Mesothelial cell of epicardium (in vitro differentiated cells): ENCODE results near the gene HAVCR2. TPM values are rescaled to one million over a fixed set of nuclear protein-coding genes. Genes with fewer than 3 reads are reported as not detected.

Experiments used
- DNase-seq, 2 experiments: peaks; one replicate each; pipeline ENCODE4 v3.0.0; 2021; ENCODE audit warnings: low spot score in 2 of 2; ENCODE audit not compliant: unreplicated experiment in 2 of 2
- H3K27ac Mint-ChIP-seq: 2 replicates; pipeline ENCODE4 v1.8.0; 2021; ENCODE audit warnings: mixed read lengths
- H3K27me3 Mint-ChIP-seq: 2 replicates; pipeline ENCODE4 v1.8.0; 2021; ENCODE audit warnings: low read depth, mixed read lengths
- H3K36me3 Mint-ChIP-seq: 2 replicates; pipeline ENCODE4 v1.8.0; 2021; ENCODE audit warnings: mixed read lengths
- H3K4me1 Mint-ChIP-seq: 2 replicates; pipeline ENCODE4 v1.8.0; 2021; ENCODE audit warnings: mixed read lengths
- H3K4me3 Mint-ChIP-seq: 2 replicates; pipeline ENCODE4 v1.8.0; 2021; ENCODE audit warnings: mild to moderate bottlenecking, moderate library complexity, mixed read lengths
- H3K9me3 Mint-ChIP-seq: 2 replicates; pipeline ENCODE4 v1.8.0; 2021; ENCODE audit warnings: mixed read lengths
- CTCF ChIP-seq: fragments of 200-600 bp; sonication (generic); IDR thresholded peaks from one replicate; pipeline ENCODE4 v1.5.0; 2021; ENCODE audit warnings: antibody characterized with exemption; ENCODE audit not compliant: unreplicated experiment
- total RNA-seq: library from RNA; stranded (reverse); gene quantifications from 3 replicates; pipeline ENCODE4 v1.2.1, GENCODE V29; 2021

HAVCR2 gene
- total RNA-seq, 1 donor from 2014 or later, result 1.2 TPM

DNA sequence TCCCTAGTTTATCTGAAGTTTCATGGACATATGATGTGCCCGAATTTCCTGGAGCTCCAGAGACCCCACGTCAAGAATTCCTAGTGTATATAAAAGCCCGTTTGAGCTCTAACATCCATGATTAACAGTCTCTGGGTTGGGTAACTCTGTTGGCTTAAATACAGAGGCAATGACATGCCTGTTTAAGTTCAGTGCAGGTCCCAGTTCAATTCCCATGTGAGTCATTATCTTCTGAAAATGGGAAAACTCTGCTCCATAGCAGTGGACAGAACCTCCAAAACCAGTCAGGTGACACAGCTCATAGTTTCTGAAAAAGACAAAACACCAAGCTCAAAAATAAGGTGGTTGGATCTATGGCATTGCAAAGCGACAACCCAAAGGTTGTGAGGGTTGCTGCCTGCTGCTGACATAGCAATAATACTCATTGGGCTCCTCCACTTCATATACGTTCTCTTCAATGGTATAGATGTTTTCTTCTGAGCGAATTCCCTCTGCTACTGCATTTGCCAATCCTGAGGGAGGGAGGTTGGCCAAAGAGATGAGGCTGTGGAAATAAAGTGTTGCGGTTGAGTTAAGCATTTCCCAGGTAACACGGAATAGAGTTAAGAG is 22.0 kb downstream of the HAVCR2 start:
- H3K27me3 Mint-ChIP-seq, result no peaks in the 10 kb centered on the region

GRCh38 chr5:157085930-157086329 is 22.9 kb downstream of the HAVCR2 start:
- Mint-ChIP-seq H3K4me1 (no peaks in the 10 kb centered on the region), H3K36me3 (no peaks in the 10 kb centered on the region), H3K27me3 (no peaks in the 10 kb centered on the region), H3K27ac (no peak overlapping the region), H3K9me3 (no peaks in the 10 kb centered on the region), H3K4me3 (no peak overlapping the region)
- DNase-seq, result no peak
- no peak for TF ChIP-seq CTCF

More for the DNA sequence above, 22.0 kb downstream of the HAVCR2 start:
- no peaks in the 10 kb centered on the region for H3K9me3 Mint-ChIP-seq
- H3K4me3 Mint-ChIP-seq, result no peak overlapping the region
- no peak overlapping the region for H3K27ac Mint-ChIP-seq
- no peak for DNase-seq
- no peaks in the 10 kb centered on the region for H3K36me3 Mint-ChIP-seq
- no peaks in the 10 kb centered on the region for H3K4me1 Mint-ChIP-seq
- TF ChIP-seq CTCF, result no peak

DNA sequence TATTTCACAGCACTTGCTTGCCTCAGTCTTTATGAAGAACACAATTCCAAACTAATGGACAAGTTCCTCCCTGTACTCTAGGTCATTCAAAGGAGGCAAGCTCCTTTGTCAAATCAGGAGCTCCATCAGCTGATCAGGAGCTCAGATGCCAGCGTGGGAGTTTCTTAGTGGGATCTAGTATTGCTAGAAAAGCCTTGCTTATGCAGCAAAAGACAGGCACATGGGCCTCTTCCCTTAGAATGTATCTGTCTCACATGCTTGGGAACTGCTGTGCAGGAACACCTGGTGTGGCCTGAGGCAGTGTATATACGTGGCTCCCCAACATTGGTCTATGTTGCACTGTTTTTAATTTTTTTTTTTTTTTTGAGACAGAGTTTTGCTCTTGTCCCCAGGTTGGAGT is 28.6 kb downstream of the HAVCR2 start:
- Mint-ChIP-seq H3K27me3 (no peaks in the 10 kb centered on the region), H3K4me1 (no peaks in the 10 kb centered on the region), H3K9me3 (no peaks in the 10 kb centered on the region), H3K36me3 (no peaks in the 10 kb centered on the region), H3K27ac (no peak overlapping the region), H3K4me3 (no peak overlapping the region)
- TF ChIP-seq CTCF, result no peak
- DNase-seq, result no peak

DNA sequence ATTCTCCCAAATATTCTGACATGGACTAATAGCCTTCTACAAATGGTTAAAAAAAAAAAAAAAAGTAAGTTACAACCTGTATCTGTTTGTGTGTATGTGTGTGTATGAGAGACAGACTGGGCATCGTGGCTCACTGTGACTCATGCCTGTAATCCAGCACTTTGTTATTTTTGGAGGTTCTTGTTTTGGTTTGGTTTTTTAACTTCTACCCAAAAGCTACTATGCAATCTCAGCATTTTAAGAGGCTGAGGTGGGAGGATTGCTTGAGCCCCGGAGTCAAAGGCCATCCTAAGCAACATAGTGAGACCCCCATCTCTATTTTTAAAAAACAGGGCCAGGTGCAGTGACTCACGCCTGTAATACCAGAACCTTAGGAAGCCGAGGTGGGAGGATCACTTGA is 32.3 kb downstream of the HAVCR2 start:
- Mint-ChIP-seq H3K4me1 (no peaks in the 10 kb centered on the region), H3K4me3 (no peak overlapping the region), H3K36me3 (no peaks in the 10 kb centered on the region), H3K27me3 (no peaks in the 10 kb centered on the region), H3K9me3 (no peaks in the 10 kb centered on the region), H3K27ac (no peak overlapping the region)
- no peak for DNase-seq
- no peak for TF ChIP-seq CTCF

- Mint-ChIP-seq H3K36me3 (no peaks in the 10 kb centered on the region), H3K27ac (no peak overlapping the region), H3K4me1 (no peaks in the 10 kb centered on the region), H3K4me3 (no peak overlapping the region), H3K27me3 (no peaks in the 10 kb centered on the region), H3K9me3 (no peaks in the 10 kb centered on the region)
- TF ChIP-seq CTCF, result no peak
- DNase-seq, result no peak
These were observed 36.3 kb downstream of the HAVCR2 start for GRCh38 chr5:157072508-157072907.

DNA sequence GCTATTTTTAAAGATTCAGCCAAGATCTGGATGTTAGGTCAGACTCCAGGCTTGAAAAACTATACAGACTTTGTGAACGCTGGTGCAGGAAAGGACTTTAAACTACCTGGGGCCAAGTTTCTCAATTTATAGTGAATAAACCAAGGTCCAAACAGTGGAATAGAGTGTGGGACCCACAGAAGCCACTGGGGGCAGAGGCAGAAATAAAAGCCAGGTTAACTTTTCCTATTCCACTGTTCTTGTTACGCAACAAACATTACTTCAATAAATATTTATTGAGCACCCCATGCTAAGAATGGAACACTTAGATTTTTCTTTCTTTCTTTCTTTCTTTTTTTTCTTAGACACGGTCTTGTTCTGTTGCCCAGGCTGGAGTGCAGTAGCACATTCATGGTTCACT is 38.9 kb downstream of the HAVCR2 start:
- no peaks in the 10 kb centered on the region for H3K36me3 Mint-ChIP-seq
- no peaks in the 10 kb centered on the region for H3K9me3 Mint-ChIP-seq
- H3K4me1 Mint-ChIP-seq, result no peaks in the 10 kb centered on the region
- H3K27ac Mint-ChIP-seq, result no peak overlapping the region
- no peaks in the 10 kb centered on the region for H3K27me3 Mint-ChIP-seq
- TF ChIP-seq CTCF, result no peak
- no peak for DNase-seq
- no peak overlapping the region for H3K4me3 Mint-ChIP-seq
